Upper lobe of left lung (tissue), 4 donors: ENCODE results near the gene MDC1.

Experiments
- POLR2A ChIP-seq, 4 donors: fragments of 450-650 bp; IDR thresholded peaks; one replicate each; pipeline ENCODE4 v1.5.1; 2016 to 2017; ENCODE audit warnings: antibody characterized with exemption in 4 of 4, mild to moderate bottlenecking in 2 of 4
- POLR2AphosphoS5 ChIP-seq, 2 donors: sonication (generic); formaldehyde crosslinking; IDR thresholded peaks; one replicate each; pipeline ENCODE4 v1.5.1; 2017; ENCODE audit warnings: antibody characterized with exemption in 2 of 2
- TF ChIP-seq, protein P1 (sequence below), 6 experiments: fragments of 450-650 bp in 4 of 6; fragments of 200-600 bp in 2 of 6; sonication (generic) in 2 of 6; IDR thresholded peaks; one replicate each; pipeline ENCODE4 v1.5.1; 2016 to 2019; ENCODE audit warnings: antibody characterized with exemption in 6 of 6

DNA sequence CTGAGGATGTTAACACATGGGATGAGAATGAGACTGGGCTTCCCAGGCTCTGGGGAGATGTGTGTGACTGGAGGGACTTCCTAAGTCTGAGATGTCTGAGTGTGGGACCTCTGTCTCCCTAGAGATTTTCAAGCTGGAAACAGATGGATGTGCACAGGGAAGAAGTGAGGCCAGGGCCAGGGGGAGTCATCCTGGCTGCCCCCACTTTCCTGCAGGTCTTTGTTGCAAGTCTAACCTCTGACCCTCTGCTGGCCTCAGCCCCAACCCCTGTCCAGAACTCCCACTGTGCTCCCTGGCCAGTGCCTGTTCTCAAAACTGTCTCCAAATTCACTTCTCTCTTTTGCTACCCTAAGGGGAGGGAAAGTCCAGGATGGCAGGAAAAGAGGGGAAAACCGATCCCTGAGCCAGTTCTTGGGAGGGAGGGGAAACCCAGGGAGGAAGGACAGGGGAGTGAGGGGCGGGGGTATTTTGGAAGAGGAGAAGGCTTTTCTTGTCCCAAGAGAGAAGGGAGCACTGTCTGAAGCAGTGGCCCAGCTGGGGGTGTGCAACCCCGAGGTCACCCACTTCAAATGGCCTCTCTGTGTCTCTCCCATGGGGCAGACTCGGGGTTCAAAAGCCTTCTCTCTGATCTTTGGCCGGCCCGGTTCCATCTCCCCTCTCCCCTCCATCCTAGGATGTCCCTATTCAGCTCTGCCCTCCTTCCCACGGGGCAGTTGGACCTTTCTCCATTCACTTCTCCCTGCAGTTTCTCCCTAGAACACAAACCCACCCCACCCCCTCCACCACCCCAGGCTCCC, 33.7 kb downstream of the MDC1 start:
- TF ChIP-seq, protein P1, sequence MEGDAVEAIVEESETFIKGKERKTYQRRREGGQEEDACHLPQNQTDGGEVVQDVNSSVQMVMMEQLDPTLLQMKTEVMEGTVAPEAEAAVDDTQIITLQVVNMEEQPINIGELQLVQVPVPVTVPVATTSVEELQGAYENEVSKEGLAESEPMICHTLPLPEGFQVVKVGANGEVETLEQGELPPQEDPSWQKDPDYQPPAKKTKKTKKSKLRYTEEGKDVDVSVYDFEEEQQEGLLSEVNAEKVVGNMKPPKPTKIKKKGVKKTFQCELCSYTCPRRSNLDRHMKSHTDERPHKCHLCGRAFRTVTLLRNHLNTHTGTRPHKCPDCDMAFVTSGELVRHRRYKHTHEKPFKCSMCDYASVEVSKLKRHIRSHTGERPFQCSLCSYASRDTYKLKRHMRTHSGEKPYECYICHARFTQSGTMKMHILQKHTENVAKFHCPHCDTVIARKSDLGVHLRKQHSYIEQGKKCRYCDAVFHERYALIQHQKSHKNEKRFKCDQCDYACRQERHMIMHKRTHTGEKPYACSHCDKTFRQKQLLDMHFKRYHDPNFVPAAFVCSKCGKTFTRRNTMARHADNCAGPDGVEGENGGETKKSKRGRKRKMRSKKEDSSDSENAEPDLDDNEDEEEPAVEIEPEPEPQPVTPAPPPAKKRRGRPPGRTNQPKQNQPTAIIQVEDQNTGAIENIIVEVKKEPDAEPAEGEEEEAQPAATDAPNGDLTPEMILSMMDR (IDR thresholded peaks at IDR 0.05), result no peak
- no peak for TF ChIP-seq POLR2A (IDR thresholded peaks at IDR 0.05)
- peak in 1 of 2 donors; percentile 5 for TF ChIP-seq POLR2AphosphoS5 (IDR thresholded peaks at IDR 0.05)
